Sigmoid colon (tissue), 7 donors: ENCODE results near the gene OLFML2B. TPM values are rescaled to one million over a fixed set of nuclear protein-coding genes. Genes with fewer than 3 reads are reported as not detected.
A peak's percentile ranks its signal among the peaks of the same experiment; 100 is the strongest.

ENCODE experiments used
- DNase-seq: peaks from one replicate; pipeline ENCODE4 v3.0.0-alpha.2; 2019
- H3K27ac ChIP-seq, 4 donors: fragments of 200-600 bp; sonication (generic); one replicate each; pipeline ENCODE4 v1.5.1; 2016 to 2019; ENCODE audit warnings: mild to moderate bottlenecking in 1 of 4
- H3K27me3 ChIP-seq, 3 donors: fragments of 200-600 bp; sonication (generic); one replicate each; pipeline ENCODE4 v1.5.1; 2019; ENCODE audit warnings: mild to moderate bottlenecking in 1 of 3
- H3K36me3 ChIP-seq, 4 donors: fragments of 200-600 bp; sonication (generic); one replicate each; pipeline ENCODE4 v1.5.1; 2016 to 2019
- H3K4me1 ChIP-seq, 4 donors: fragments of 200-600 bp; sonication (generic); one replicate each; pipeline ENCODE4 v1.5.1; 2017 to 2019
- H3K4me3 ChIP-seq, 4 donors: fragments of 200-600 bp; sonication (generic); one replicate each; pipeline ENCODE4 v1.5.1; 2017 to 2019; ENCODE audit warnings: mild to moderate bottlenecking in 2 of 4, moderate library complexity in 1 of 4
- H3K9me3 ChIP-seq, 4 donors: fragments of 200-600 bp in 3 of 4; sonication (generic) in 3 of 4; one replicate each; pipeline versions ENCODE4 v1.5.1 to v1.6.1; 2013 to 2019
- CTCF ChIP-seq, 4 experiments: fragments of 450-650 bp in 3 of 4; fragments of 200-600 bp in 1 of 4; IDR thresholded peaks; one replicate each; pipeline ENCODE4 v1.5.1; 2016 to 2019; ENCODE audit warnings: antibody characterized with exemption in 4 of 4, mild to moderate bottlenecking in 3 of 4, moderate library complexity in 2 of 4
- EP300 ChIP-seq, 4 donors: sonication (generic); formaldehyde crosslinking; IDR thresholded peaks; one replicate each; pipeline ENCODE4 v1.6.1; 2017; ENCODE audit warnings: antibody characterized with exemption in 4 of 4
- POLR2A ChIP-seq, 2 donors: fragments of 450-650 bp; IDR thresholded peaks; one replicate each; pipeline ENCODE4 v1.6.1; 2016; ENCODE audit warnings: antibody characterized with exemption in 2 of 2, mild to moderate bottlenecking in 2 of 2, moderate library complexity in 2 of 2
- POLR2AphosphoS5 ChIP-seq, 4 donors: sonication (generic); formaldehyde crosslinking; IDR thresholded peaks; one replicate each; pipeline ENCODE4 v1.6.1; 2017; ENCODE audit warnings: antibody characterized with exemption in 4 of 4
- WGBS, 2 donors: extraction: QIAGEN DNeasy Blood & Tissue Kit; methylation state at CpG; one replicate each; pipeline ENCODE4 v1.1.7; 2013; 5-methylcytosine and 5-hydroxymethylcytosine counted together
- intact Hi-C: fragments of 100-400 bp; cut with DNase I; formaldehyde crosslinking; loops from one replicate; pipeline ENCODE4 v1.15.1; 2023
- polyA plus RNA-seq, 3 donors: library from polyadenylated mRNA; stranded (reverse); fragments of 200-250 nt; gene quantifications; one replicate each; pipeline ENCODE4 v1.2.3, GENCODE V29; 2013
- total RNA-seq, 4 donors: library from RNA; depleted of rRNA; stranded (reverse); fragments of >200 nt; gene quantifications; one replicate each; pipeline ENCODE4 v1.1.0, GENCODE V29; 2016
- donor health status: healthy with polysubstance abuse.
- donor health status: Bipolar disorder and iron deficiency.
- donor health status: healthy.

Gene OLFML2B
- total and polyA plus RNA-seq, 7 donors = 1.2 to 27.4 (median 14.3) TPM

DNA sequence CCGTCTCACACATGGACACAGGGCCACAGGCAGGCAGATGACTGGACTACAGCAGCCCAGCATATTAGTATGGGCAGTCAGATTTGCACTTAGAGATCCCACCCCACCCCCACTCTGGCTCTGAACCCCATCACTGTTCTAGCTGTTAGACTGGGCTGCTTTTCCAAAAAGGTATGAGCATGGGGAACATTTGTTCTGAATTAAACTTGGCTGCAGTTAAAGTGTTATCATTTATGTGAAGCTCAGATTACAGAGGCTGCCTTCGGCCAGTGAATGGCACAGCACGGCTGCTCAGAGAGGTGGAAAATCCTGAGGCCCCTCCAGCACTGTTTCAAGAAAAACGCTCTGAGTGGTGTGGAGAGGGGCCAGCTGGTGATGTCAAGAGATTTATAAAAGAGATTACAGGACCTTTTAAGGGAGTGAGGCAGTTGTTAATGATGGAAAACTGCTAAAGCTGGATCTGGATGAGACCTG lies 38.9 kb upstream of the OLFML2B start:
- no peak for TF ChIP-seq EP300 (IDR thresholded peaks at IDR 0.05)
- no peak for TF ChIP-seq CTCF (IDR thresholded peaks at IDR 0.05)
- TF ChIP-seq POLR2AphosphoS5 (IDR thresholded peaks at IDR 0.05) = no peak
- TF ChIP-seq POLR2A (IDR thresholded peaks at IDR 0.05) = no peak
- peaks cover 0 to 12% (median 11%) of the 10 kb centered on the region in 4 donors for H3K4me1 ChIP-seq
- H3K27me3 ChIP-seq = peaks cover 0 to 4% (median 0%) of the 10 kb centered on the region in 3 donors
- H3K36me3 ChIP-seq = no peaks in the 10 kb centered on the region
- no peaks in the 10 kb centered on the region for H3K9me3 ChIP-seq
- intact Hi-C loops = no loop called here
- no peak for DNase-seq
- no peak overlapping the region for H3K4me3 ChIP-seq
- peak overlapping the region in 3 of 4 donors; percentile 3 to 48 (median 35) for H3K27ac ChIP-seq
- WGBS, 2 donors = 69 to 87% methylated on average over 4 of the region's 4 CpGs

DNA sequence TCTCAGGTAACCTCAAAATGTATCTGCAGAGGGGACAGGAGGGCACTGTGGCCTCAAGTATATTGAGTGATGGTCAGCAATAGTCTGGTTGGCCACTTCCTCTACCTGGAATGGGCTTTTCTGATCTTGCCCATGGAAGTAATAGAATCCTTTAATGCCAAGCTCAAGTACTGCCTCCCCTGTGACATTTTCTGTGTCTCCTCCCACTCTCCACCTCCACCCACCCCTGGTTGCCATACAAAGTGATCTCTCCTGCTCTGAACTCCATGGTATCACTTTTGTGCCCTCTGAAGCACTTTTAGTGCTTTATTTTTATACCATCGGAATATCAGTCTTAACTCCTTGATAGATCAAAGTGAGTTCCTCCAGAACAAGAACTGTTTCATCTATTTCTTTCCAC lies 36.6 kb upstream of the OLFML2B start:
- intact Hi-C loops = no loop called here
- DNase-seq = no peak
- TF ChIP-seq CTCF (IDR thresholded peaks at IDR 0.05) = no peak
- no peak for TF ChIP-seq EP300 (IDR thresholded peaks at IDR 0.05)
- H3K27ac ChIP-seq = no peak overlapping the region
- no peak overlapping the region for H3K4me3 ChIP-seq
- H3K36me3 ChIP-seq = no peaks in the 10 kb centered on the region
- H3K27me3 ChIP-seq = peaks cover 0 to 2% (median 0%) of the 10 kb centered on the region in 3 donors
- 91 to 96% methylated on average over 1 of the region's 1 CpG for WGBS, 2 donors
- no peaks in the 10 kb centered on the region for H3K9me3 ChIP-seq
- peaks cover 0 to 16% (median 12%) of the 10 kb centered on the region in 4 donors for H3K4me1 ChIP-seq

GRCh38 chr1:162059721-162060120 lies 36.1 kb upstream of the OLFML2B start:
- H3K27me3 ChIP-seq = no peaks in the 10 kb centered on the region
- intact Hi-C loops = no loop called here
- no peaks in the 10 kb centered on the region for H3K36me3 ChIP-seq
- WGBS, 2 donors = 84 to 93% methylated on average over 3 of the region's 3 CpGs
- no peak overlapping the region for H3K4me3 ChIP-seq
- peaks cover 0 to 16% (median 12%) of the 10 kb centered on the region in 4 donors for H3K4me1 ChIP-seq
- TF ChIP-seq CTCF (IDR thresholded peaks at IDR 0.05) (no peak), POLR2AphosphoS5 (IDR thresholded peaks at IDR 0.05) (no peak), POLR2A (IDR thresholded peaks at IDR 0.05) (no peak), EP300 (IDR thresholded peaks at IDR 0.05) (no peak)
- H3K27ac ChIP-seq = no peak overlapping the region
- H3K9me3 ChIP-seq = no peaks in the 10 kb centered on the region
- DNase-seq = no peak

GRCh38 chr1:162056579-162056978 lies 32.9 kb upstream of the OLFML2B start:
- Histone ChIP-seq H3K36me3 (no peaks in the 10 kb centered on the region), H3K4me1 (peaks cover 0 to 6% (median 0%) of the 10 kb centered on the region in 4 donors), H3K27ac (no peak overlapping the region), H3K4me3 (no peak overlapping the region), H3K9me3 (no peaks in the 10 kb centered on the region), H3K27me3 (no peaks in the 10 kb centered on the region)
- DNase-seq = no peak
- TF ChIP-seq EP300 (IDR thresholded peaks at IDR 0.05) (no peak), POLR2A (IDR thresholded peaks at IDR 0.05) (no peak), CTCF (IDR thresholded peaks at IDR 0.05) (no peak), POLR2AphosphoS5 (IDR thresholded peaks at IDR 0.05) (no peak)
- intact Hi-C loops = loop anchor here (1.0 to 2.0 kb wide), 2 partner anchors 220 to 334 kb away; no protein-coding TSS in a partner anchor
- WGBS, 2 donors = 89 to 91% methylated on average over 3 of the region's 3 CpGs

- Histone ChIP-seq H3K27me3 (no peaks in the 10 kb centered on the region), H3K4me3 (no peak overlapping the region), H3K36me3 (no peaks in the 10 kb centered on the region), H3K9me3 (no peaks in the 10 kb centered on the region), H3K4me1 (peaks cover 0 to 6% (median 0%) of the 10 kb centered on the region in 4 donors), H3K27ac (no peak overlapping the region)
- intact Hi-C loops = loop anchor here (1.0 to 2.0 kb wide), 2 partner anchors 220 to 335 kb away; no protein-coding TSS in a partner anchor
- TF ChIP-seq POLR2AphosphoS5 (IDR thresholded peaks at IDR 0.05) = no peak
- no peak for TF ChIP-seq EP300 (IDR thresholded peaks at IDR 0.05)
- TF ChIP-seq CTCF (IDR thresholded peaks at IDR 0.05) = peak; percentile 75 to 90 (median 88)
- no peak for TF ChIP-seq POLR2A (IDR thresholded peaks at IDR 0.05)
- peak; percentile 76 for DNase-seq
- WGBS, 2 donors = 32 to 38% methylated on average over 3 of the region's 3 CpGs
These were observed 32.4 kb upstream of the OLFML2B start for GRCh38 chr1:162056043-162056442.
